Measurements from ENCODE around the gene NUP210L.

The NUP210L gene

DNA sequence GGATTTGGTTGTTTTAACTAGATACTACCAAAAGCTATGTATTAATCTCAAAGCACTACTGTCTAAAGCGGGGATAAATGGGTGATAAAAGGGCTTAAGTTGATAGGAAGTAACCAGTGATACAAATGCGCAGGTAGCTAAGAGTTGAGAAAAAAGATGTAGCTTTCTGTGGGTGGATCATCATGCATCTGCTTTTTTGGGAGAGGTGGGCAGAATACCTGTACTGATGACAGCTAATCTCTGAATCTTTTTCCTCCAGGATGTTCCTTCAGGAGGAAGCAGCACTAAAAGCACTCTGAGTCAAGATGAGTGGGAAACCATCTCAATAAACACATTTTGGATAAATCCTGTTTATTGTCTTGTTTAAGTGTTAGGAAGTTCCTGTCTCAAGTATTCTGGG is 163.1 kb downstream of the NUP210L start:
- Histone ChIP-seq H3K4me1 (ENCODE audit: control insufficient read depth in 1 of 2, insufficient read depth in 2 of 2, low read length in 2 of 2) (no peaks in the 10 kb centered on the region), H3K18ac (ENCODE audit: low read length) (no peak overlapping the region), H2AFZ (ENCODE audit: insufficient read depth, low read length, poor library complexity) (no peak overlapping the region), H3K36me3 (ENCODE audit: control insufficient read depth in 1 of 2, insufficient read depth in 2 of 2, low read length in 2 of 2) (peaks cover 15 to 19% of the 10 kb centered on the region in 2 experiments), H3K79me1 (ENCODE audit: low read length) (peaks cover 3% of the 10 kb centered on the region), H2BK5ac (ENCODE audit: low read depth, low read length, poor library complexity) (no peak overlapping the region), H3K23ac (ENCODE audit: low read length) (no peak overlapping the region), H3K9ac (ENCODE audit: low read length) (no peak overlapping the region), H3K27me3 (ENCODE audit: insufficient read depth, low read length) (no peaks in the 10 kb centered on the region), H2AK5ac (ENCODE audit: low read length) (no peak overlapping the region), H2BK120ac (ENCODE audit: insufficient read depth, low read length, poor library complexity) (no peak overlapping the region), H3K79me2 (ENCODE audit: control insufficient read depth, insufficient read depth, low read length, poor library complexity) (peaks cover 5% of the 10 kb centered on the region), H4K91ac (ENCODE audit: low read depth, low read length) (no peak overlapping the region), H3K27ac (ENCODE audit: low read depth, low read length) (no peak overlapping the region), H3K4me2 (ENCODE audit: low read length) (peak overlapping the region; percentile 38), H4K8ac (ENCODE audit: low read depth, low read length) (no peak overlapping the region), H3K9me3 (ENCODE audit: insufficient read depth, low read depth, low read length) (no peaks in the 10 kb centered on the region), H2BK12ac (ENCODE audit: low read length) (no peak overlapping the region), H3K4ac (ENCODE audit: low read depth, low read length) (no peak overlapping the region), H4K12ac (ENCODE audit: low read depth, low read length) (no peak overlapping the region), H3K4me3 (ENCODE audit: low read depth, low read length) (no peak overlapping the region), H3K14ac (ENCODE audit: low read length) (no peak overlapping the region)
- DNase-seq: no peak
- no CpG with 5 or more reads among the region's 2 CpGs for WGBS (ENCODE audit: extremely low coverage, insufficient coverage, insufficient read length)

DNA sequence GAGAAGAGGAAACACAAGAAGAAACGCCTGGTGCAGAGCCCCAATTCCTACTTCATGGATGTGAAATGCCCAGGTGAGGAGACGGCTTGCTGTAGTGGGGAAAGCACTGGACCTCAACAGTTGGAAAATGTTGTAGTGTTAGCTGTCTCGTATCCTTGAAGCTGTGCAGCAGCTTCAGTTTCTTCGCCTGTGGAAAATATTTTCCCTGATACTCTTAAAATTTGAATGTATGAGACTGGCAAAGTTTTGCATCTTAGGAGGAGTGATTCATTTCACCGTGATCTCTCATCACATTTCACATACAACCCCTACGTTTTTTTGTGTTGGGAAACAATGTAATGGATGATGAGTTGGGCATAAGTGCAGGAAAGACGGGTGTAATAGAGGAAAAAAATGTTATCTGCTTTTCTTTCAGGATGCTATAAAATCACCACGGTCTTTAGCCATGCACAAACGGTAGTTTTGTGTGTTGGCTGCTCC is 163.7 kb downstream of the NUP210L start:
- Histone ChIP-seq H2AFZ (ENCODE audit: insufficient read depth, low read length, poor library complexity) (no peak overlapping the region), H2BK120ac (ENCODE audit: insufficient read depth, low read length, poor library complexity) (no peak overlapping the region), H4K91ac (ENCODE audit: low read depth, low read length) (peak overlapping the region; percentile 81), H2BK12ac (ENCODE audit: low read length) (no peak overlapping the region), H3K27ac (ENCODE audit: low read depth, low read length) (no peak overlapping the region), H3K4ac (ENCODE audit: low read depth, low read length) (peak overlapping the region; percentile 46), H2BK5ac (ENCODE audit: low read depth, low read length, poor library complexity) (no peak overlapping the region), H3K9ac (ENCODE audit: low read length) (peak overlapping the region; percentile 89), H3K4me3 (ENCODE audit: low read depth, low read length) (peak overlapping the region; percentile 85), H3K18ac (ENCODE audit: low read length) (no peak overlapping the region), H3K23ac (ENCODE audit: low read length) (no peak overlapping the region), H3K9me3 (ENCODE audit: insufficient read depth, low read depth, low read length) (no peaks in the 10 kb centered on the region), H3K4me2 (ENCODE audit: low read length) (peak overlapping the region; percentile 74), H3K36me3 (ENCODE audit: control insufficient read depth in 1 of 2, insufficient read depth in 2 of 2, low read length in 2 of 2) (peaks cover 15 to 19% of the 10 kb centered on the region in 2 experiments), H3K27me3 (ENCODE audit: insufficient read depth, low read length) (no peaks in the 10 kb centered on the region), H2AK5ac (ENCODE audit: low read length) (no peak overlapping the region), H3K14ac (ENCODE audit: low read length) (peak overlapping the region; percentile 69), H3K79me2 (ENCODE audit: control insufficient read depth, insufficient read depth, low read length, poor library complexity) (peaks cover 5% of the 10 kb centered on the region), H4K12ac (ENCODE audit: low read depth, low read length) (no peak overlapping the region), H3K79me1 (ENCODE audit: low read length) (peaks cover 5% of the 10 kb centered on the region), H4K8ac (ENCODE audit: low read depth, low read length) (peak overlapping the region; percentile 90), H3K4me1 (ENCODE audit: control insufficient read depth in 1 of 2, insufficient read depth in 2 of 2, low read length in 2 of 2) (no peaks in the 10 kb centered on the region)
- peak in 1 of 2 donors; percentile 33 for DNase-seq
- no CpG with 5 or more reads among the region's 9 CpGs for WGBS (ENCODE audit: extremely low coverage, insufficient coverage, insufficient read length)

DNA sequence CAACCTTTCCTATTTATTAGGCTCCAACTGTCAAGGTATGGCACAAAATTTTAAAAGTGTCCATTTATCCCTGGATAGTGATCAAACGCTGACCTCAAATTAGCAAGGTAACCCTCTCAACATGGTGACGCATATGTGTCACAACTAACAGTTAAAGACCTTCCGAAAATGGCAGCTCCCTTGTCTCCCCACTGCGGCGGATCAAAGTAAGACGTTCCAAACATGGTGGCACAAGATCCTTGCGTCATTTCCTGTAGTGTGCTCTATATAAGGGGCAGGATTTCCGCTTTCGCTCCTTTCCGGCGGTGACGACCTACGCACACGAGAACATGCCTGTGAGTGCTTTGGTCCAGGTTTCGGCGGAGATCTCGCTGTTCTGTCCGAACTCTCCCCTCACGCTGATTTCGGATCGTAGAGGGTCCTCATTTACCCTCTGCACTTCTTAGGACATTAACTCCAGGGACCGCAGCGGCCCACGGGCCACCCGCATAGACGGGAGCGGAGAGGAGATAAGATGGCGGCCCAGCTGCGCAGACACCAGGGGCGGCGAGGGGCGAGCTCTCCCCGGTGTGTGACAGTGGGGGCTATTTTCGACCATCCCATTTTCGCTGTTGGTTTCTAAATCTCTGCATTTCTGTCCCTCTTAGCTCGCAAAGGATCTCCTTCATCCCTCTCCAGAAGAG is 164.3 kb downstream of the NUP210L start, which contains the start of gene RPS27:
TSS of gene RPS27 (plus strand) at position 295 of the 683 bp plus-strand sequence. CDS start at position 330, 35 bp downstream.
- no peak within 1 kb of the TSS for H3K23ac ChIP-seq (ENCODE audit: low read length)
- peaks cover 8% of the 10 kb centered on the region for H3K79me2 ChIP-seq (ENCODE audit: control insufficient read depth, insufficient read depth, low read length, poor library complexity)
- H4K12ac ChIP-seq (ENCODE audit: low read depth, low read length): peak within 1 kb of the TSS; percentile 67
- peak within 1 kb of the TSS; percentile 85 for H3K4me3 ChIP-seq (ENCODE audit: low read depth, low read length)
- H3K79me1 ChIP-seq (ENCODE audit: low read length): peaks cover 9% of the 10 kb centered on the region
- H3K14ac ChIP-seq (ENCODE audit: low read length): peak within 1 kb of the TSS; percentile 69
- peak within 1 kb of the TSS; percentile 90 for H4K8ac ChIP-seq (ENCODE audit: low read depth, low read length)
- H3K18ac ChIP-seq (ENCODE audit: low read length): peak within 1 kb of the TSS; percentile 60
- peak within 1 kb of the TSS; percentile 81 for H4K91ac ChIP-seq (ENCODE audit: low read depth, low read length)
- peak within 1 kb of the TSS; percentile 12 for H2AK5ac ChIP-seq (ENCODE audit: low read length)
- peak within 1 kb of the TSS; percentile 34 for H3K27ac ChIP-seq (ENCODE audit: low read depth, low read length)
- DNase-seq: peak; percentile 94 to 100
- H2BK5ac ChIP-seq (ENCODE audit: low read depth, low read length, poor library complexity): peak within 1 kb of the TSS; percentile 69
- H3K9ac ChIP-seq (ENCODE audit: low read length): peak within 1 kb of the TSS; percentile 89
- no CpG with 5 or more reads among the region's 36 CpGs for WGBS (ENCODE audit: extremely low coverage, insufficient coverage, insufficient read length)
- peak within 1 kb of the TSS; percentile 48 for H2AFZ ChIP-seq (ENCODE audit: insufficient read depth, low read length, poor library complexity)
- H2BK120ac ChIP-seq (ENCODE audit: insufficient read depth, low read length, poor library complexity): peak within 1 kb of the TSS; percentile 28
- H3K36me3 ChIP-seq (ENCODE audit: control insufficient read depth in 1 of 2, insufficient read depth in 2 of 2, low read length in 2 of 2): peaks cover 14 to 19% of the 10 kb centered on the region in 2 experiments
- peak within 1 kb of the TSS; percentile 74 for H3K4me2 ChIP-seq (ENCODE audit: low read length)
- H3K4ac ChIP-seq (ENCODE audit: low read depth, low read length): peak within 1 kb of the TSS; percentile 46
- H3K4me1 ChIP-seq (ENCODE audit: control insufficient read depth in 1 of 2, insufficient read depth in 2 of 2, low read length in 2 of 2): no peaks in the 10 kb centered on the region
- no peak within 1 kb of the TSS for H2BK12ac ChIP-seq (ENCODE audit: low read length)
- no peaks in the 10 kb centered on the region for H3K27me3 ChIP-seq (ENCODE audit: insufficient read depth, low read length)
- no peaks in the 10 kb centered on the region for H3K9me3 ChIP-seq (ENCODE audit: insufficient read depth, low read depth, low read length)

DNA sequence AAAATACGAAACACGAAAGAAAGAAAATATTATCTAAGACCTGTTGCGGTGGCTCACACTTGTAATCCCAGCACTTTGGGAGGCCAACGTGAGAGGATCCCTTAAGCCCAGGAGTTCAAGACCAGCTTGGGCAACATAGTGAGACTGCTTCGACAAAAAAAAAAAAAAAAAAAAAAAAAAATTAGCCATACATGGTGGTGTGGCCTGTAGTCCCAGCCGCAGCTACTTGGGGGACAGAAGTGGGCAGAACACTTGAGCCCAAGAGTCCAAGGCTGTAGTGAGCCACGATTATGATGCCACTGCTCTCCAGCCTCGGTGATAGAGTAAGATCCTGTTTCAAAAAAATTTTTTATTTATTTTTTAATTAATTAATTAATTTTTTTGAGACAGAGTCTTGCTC is 167.3 kb downstream of the NUP210L start:
- H3K27ac ChIP-seq (ENCODE audit: low read depth, low read length): no peak overlapping the region
- H3K27me3 ChIP-seq (ENCODE audit: insufficient read depth, low read length): no peaks in the 10 kb centered on the region
- no peak overlapping the region for H4K12ac ChIP-seq (ENCODE audit: low read depth, low read length)
- H3K18ac ChIP-seq (ENCODE audit: low read length): no peak overlapping the region
- peaks cover 12% of the 10 kb centered on the region for H3K79me2 ChIP-seq (ENCODE audit: control insufficient read depth, insufficient read depth, low read length, poor library complexity)
- H3K4ac ChIP-seq (ENCODE audit: low read depth, low read length): no peak overlapping the region
- H4K91ac ChIP-seq (ENCODE audit: low read depth, low read length): no peak overlapping the region
- DNase-seq: peak in 1 of 2 donors; percentile 10
- H3K36me3 ChIP-seq (ENCODE audit: control insufficient read depth in 1 of 2, insufficient read depth in 2 of 2, low read length in 2 of 2): peaks cover 3 to 12% of the 10 kb centered on the region in 2 experiments
- H3K4me1 ChIP-seq (ENCODE audit: control insufficient read depth in 1 of 2, insufficient read depth in 2 of 2, low read length in 2 of 2): peaks cover 3 to 4% of the 10 kb centered on the region in 2 experiments
- H3K14ac ChIP-seq (ENCODE audit: low read length): no peak overlapping the region
- WGBS (ENCODE audit: extremely low coverage, insufficient coverage, insufficient read length): no CpG with 5 or more reads among the region's 8 CpGs
- no peak overlapping the region for H2AFZ ChIP-seq (ENCODE audit: insufficient read depth, low read length, poor library complexity)
- H3K9me3 ChIP-seq (ENCODE audit: insufficient read depth, low read depth, low read length): no peaks in the 10 kb centered on the region
- H3K4me2 ChIP-seq (ENCODE audit: low read length): no peak overlapping the region
- no peak overlapping the region for H2BK120ac ChIP-seq (ENCODE audit: insufficient read depth, low read length, poor library complexity)
- H3K23ac ChIP-seq (ENCODE audit: low read length): no peak overlapping the region
- H2AK5ac ChIP-seq (ENCODE audit: low read length): no peak overlapping the region
- peaks cover 12% of the 10 kb centered on the region for H3K79me1 ChIP-seq (ENCODE audit: low read length)
- H2BK12ac ChIP-seq (ENCODE audit: low read length): no peak overlapping the region
- H3K4me3 ChIP-seq (ENCODE audit: low read depth, low read length): no peak overlapping the region
- no peak overlapping the region for H4K8ac ChIP-seq (ENCODE audit: low read depth, low read length)
- no peak overlapping the region for H3K9ac ChIP-seq (ENCODE audit: low read length)
- no peak overlapping the region for H2BK5ac ChIP-seq (ENCODE audit: low read depth, low read length, poor library complexity)

Data from trophoblast cell (in vitro differentiated cells and primary cell).